ENCODE results near the gene AQP12A. TPM values are rescaled to one million over a fixed set of nuclear protein-coding genes. Genes with fewer than 3 reads are reported as not detected.

Gene AQP12A
- total and polyA plus RNA-seq, 2 experiments from 2014 or later: not detected

GRCh38 chr2:240670950-240671349 lies 20.7 kb upstream of the AQP12A start (continued):
- no peak for TF ChIP-seq ZNF462 (CRISPR knock-in tag; IDR thresholded peaks at IDR 0.05)
- no peak for TF ChIP-seq REST (IDR thresholded peaks at IDR 0.05; ENCODE audit: unreplicated experiment)

- H2AFZ ChIP-seq: peak overlapping the region; percentile 87
- H4K20me1 ChIP-seq (replicated peaks; ENCODE audit: insufficient read depth): no peaks in the 10 kb centered on the region
- no peaks in the 10 kb centered on the region for H3F3A ChIP-seq (replicated peaks; ENCODE audit: low read depth)
- ATAC-seq: peak; percentile 54
- peak; percentile 56 for DNase-seq (ENCODE audit: low spot score)
- Mint-ChIP-seq H3K27me3 (ENCODE audit: insufficient read depth, low read depth, poor library complexity) (peaks cover 29% of the 10 kb centered on the region), H3K27ac (no peak overlapping the region), H3K9me3 (no peaks in the 10 kb centered on the region), H3K36me3 (ENCODE audit: low read depth) (no peaks in the 10 kb centered on the region), H3K4me3 (peak overlapping the region; percentile 33; the same call in 2 of the 3 replicates), H3K4me1 (no peaks in the 10 kb centered on the region)
- no peak overlapping the region for H3K27ac ChIP-seq (ENCODE audit: low read depth)
- H3K4me2 ChIP-seq: peak overlapping the region; percentile 75
- no peaks in the 10 kb centered on the region for H3K79me2 ChIP-seq (replicated peaks; ENCODE audit: insufficient read depth)
- peak overlapping the region; percentile 51 for H3K4me3 ChIP-seq
- no peaks in the 10 kb centered on the region for H3K36me3 ChIP-seq (ENCODE audit: insufficient read depth)
- H3K4me1 ChIP-seq (ENCODE audit: insufficient read depth): no peaks in the 10 kb centered on the region
- no peaks in the 10 kb centered on the region for H3K9me2 ChIP-seq (ENCODE audit: insufficient read depth)
- peaks cover 26% of the 10 kb centered on the region for H3K27me3 ChIP-seq (ENCODE audit: insufficient read depth)
- no peak for TF ChIP-seq REST (IDR thresholded peaks at IDR 0.05; ENCODE audit: unreplicated experiment)
- no peak for TF ChIP-seq ETS1 (IDR thresholded peaks at IDR 0.05)
- no peak for TF ChIP-seq CTCF (conservative IDR thresholded peaks at IDR 0.05; ENCODE audit: low read depth in 2 of 2)
- no peak for TF ChIP-seq EZH2phosphoT487 (IDR thresholded peaks at IDR 0.05; ENCODE audit: unreplicated experiment)
- no peak for TF ChIP-seq ZNF331 (CRISPR knock-in tag; IDR thresholded peaks at IDR 0.05; ENCODE audit: low read depth)
Observed at GRCh38 chr2:240672076-240672700, 19.5 kb upstream of the AQP12A start.
